Neural cell (in vitro differentiated cells): Measurements from ENCODE around the gene COL4A1. TPM values are rescaled to one million over a fixed set of nuclear protein-coding genes. Genes with fewer than 3 reads are reported as not detected.

Experiments used
- H2AFZ ChIP-seq: fragments of 200-600, 300-800 bp; sonication (generic), shearing (Covaris generic); 2 replicates; pipeline ENCODE4 v1.6.0; 2014; ENCODE audit warnings: low read depth, mild to moderate bottlenecking, antibody characterized with exemption, low read length, moderate library complexity
- H3F3A ChIP-seq: fragments of 200-600 bp; shearing (Covaris generic); 2 replicates; pipeline ENCODE4 v1.6.1; 2016; ENCODE audit warnings: mild to moderate bottlenecking, moderate library complexity, mixed read lengths, antibody characterized with exemption, low read length; ENCODE audit not compliant: insufficient read depth, poor library complexity, severe bottlenecking
- H3K27ac ChIP-seq: fragments of 200-600, 300-800 bp; sonication (generic), shearing (Covaris generic); 2 replicates; pipeline ENCODE4 v1.5.1; 2014; ENCODE audit warnings: mild to moderate bottlenecking, low read length, moderate library complexity
- H3K27me3 ChIP-seq: fragments of 300-800, 200-600 bp; sonication (generic), shearing (Covaris generic); 2 replicates; pipeline ENCODE4 v1.6.0; 2014; ENCODE audit warnings: mild to moderate bottlenecking, low read depth, low read length, moderate library complexity; ENCODE audit not compliant: insufficient read depth
- H3K36me3 ChIP-seq: fragments of 300-800, 200-600 bp; sonication (generic), shearing (Covaris generic); 2 replicates; pipeline ENCODE4 v1.5.1; 2014; ENCODE audit warnings: mild to moderate bottlenecking, antibody characterized with exemption, low read length, moderate library complexity; ENCODE audit not compliant: insufficient read depth
- H3K4me2 ChIP-seq: fragments of 300-800, 200-600 bp; sonication (generic), shearing (Covaris generic); 2 replicates; pipeline ENCODE4 v1.6.0; 2014; ENCODE audit warnings: mild to moderate bottlenecking, low read length
- H3K4me3 ChIP-seq: fragments of 300-800, 200-600 bp; sonication (generic), shearing (Covaris generic); 2 replicates; pipeline ENCODE4 v1.5.1; 2014; ENCODE audit warnings: mild to moderate bottlenecking, low read length, moderate library complexity
- H3K79me2 ChIP-seq: fragments of 200-600 bp; shearing (Covaris generic); replicated peaks from 2 replicates; pipeline ENCODE4 v1.6.0; 2014; ENCODE audit warnings: mild to moderate bottlenecking, low read length, moderate library complexity; ENCODE audit not compliant: insufficient read depth
- H3K9ac ChIP-seq: fragments of 300-800, 200-600 bp; sonication (generic), shearing (Covaris generic); 2 replicates; pipeline ENCODE4 v1.6.1; 2016; ENCODE audit warnings: mild to moderate bottlenecking, low read length, mixed read lengths
- H3K9me2 ChIP-seq: fragments of 200-600 bp; shearing (Covaris generic); 2 replicates; pipeline ENCODE4 v1.6.1; 2016; ENCODE audit warnings: mild to moderate bottlenecking, low read length, mixed read lengths; ENCODE audit not compliant: insufficient read depth
- H3K9me3 ChIP-seq: fragments of 200-600, 300-800 bp; sonication (generic), shearing (Covaris generic); 2 replicates; pipeline ENCODE4 v1.6.1; 2016; ENCODE audit warnings: mild to moderate bottlenecking, mixed run types, low read length, moderate library complexity, mixed read lengths
- H4K20me1 ChIP-seq: fragments of 200-600 bp; shearing (Covaris generic); 2 replicates; pipeline ENCODE4 v1.6.1; 2016; ENCODE audit warnings: mild to moderate bottlenecking, mixed run types; ENCODE audit not compliant: insufficient read depth
- CTCF ChIP-seq: fragments of 450-650 bp; IDR thresholded peaks from 2 replicates; pipeline ENCODE4 v1.5.1; 2014; ENCODE audit warnings: antibody characterized with exemption, mild to moderate bottlenecking, moderate library complexity; ENCODE audit not compliant: poor library complexity, severe bottlenecking
- EP300 ChIP-seq: fragments of 450-650 bp; conservative IDR thresholded peaks from 2 replicates; pipeline ENCODE4 v1.6.1; 2014; ENCODE audit warnings: antibody characterized with exemption, mild to moderate bottlenecking, moderate library complexity; ENCODE audit not compliant: poor library complexity, severe bottlenecking
- EZH2 ChIP-seq: fragments of 200-600, 300-800 bp; shearing (Covaris generic), sonication (generic); IDR thresholded peaks from 2 replicates; pipeline ENCODE4 v1.6.1; 2014; ENCODE audit warnings: antibody characterized with exemption, low read length, borderline replicate concordance, mild to moderate bottlenecking; ENCODE audit not compliant: insufficient read depth, poor library complexity, severe bottlenecking
- MXI1 ChIP-seq: fragments of 450-650 bp; conservative IDR thresholded peaks from 2 replicates; pipeline ENCODE4 v1.6.1; 2014; ENCODE audit warnings: antibody characterized with exemption, mild to moderate bottlenecking; ENCODE audit not compliant: poor library complexity, severe bottlenecking
- POLR2AphosphoS5 ChIP-seq: IDR thresholded peaks from 2 replicates; pipeline ENCODE4 v1.6.1; 2012
- RAD21 ChIP-seq: fragments of 450-650 bp; conservative IDR thresholded peaks from 2 replicates; pipeline ENCODE4 v1.6.1; 2014; ENCODE audit warnings: antibody characterized with exemption, mild to moderate bottlenecking, moderate library complexity
- REST ChIP-seq: IDR thresholded peaks from 2 replicates; pipeline ENCODE4 v1.6.1; 2012; ENCODE audit warnings: borderline replicate concordance
- SMC3 ChIP-seq: fragments of 450-650 bp; conservative IDR thresholded peaks from 2 replicates; pipeline ENCODE4 v1.6.1; 2014; ENCODE audit warnings: antibody characterized with exemption, mild to moderate bottlenecking, moderate library complexity; ENCODE audit not compliant: poor library complexity
- TAF1 ChIP-seq: IDR thresholded peaks from 2 replicates; pipeline ENCODE4 v1.6.1; 2012; ENCODE audit warnings: low read depth
- polyA plus RNA-seq: library from polyadenylated mRNA; depleted of rRNA; stranded (reverse); fragments of >200 nt; gene quantifications from 2 replicates; pipeline ENCODE4 v1.2.3, GENCODE V29; 2014

The COL4A1 gene
- polyA plus RNA-seq, 1 donor from 2014 or later: 13.1 TPM

GRCh38 chr13:110294146-110294545, 12.8 kb downstream of the COL4A1 start:
- no peaks in the 10 kb centered on the region for H4K20me1 ChIP-seq
- no peak overlapping the region for H3K27ac ChIP-seq
- no peaks in the 10 kb centered on the region for H3F3A ChIP-seq
- H3K9me3 ChIP-seq: no peaks in the 10 kb centered on the region
- no peaks in the 10 kb centered on the region for H3K36me3 ChIP-seq
- H3K4me2 ChIP-seq: no peak overlapping the region
- no peak overlapping the region for H3K9ac ChIP-seq
- no peaks in the 10 kb centered on the region for H3K9me2 ChIP-seq
- no peaks in the 10 kb centered on the region for H3K27me3 ChIP-seq
- TF ChIP-seq TAF1 (no peak), POLR2AphosphoS5 (no peak), MXI1 (no peak)
- H3K4me3 ChIP-seq: no peak overlapping the region
- no peaks in the 10 kb centered on the region for H3K79me2 ChIP-seq
- H2AFZ ChIP-seq: no peak overlapping the region

- Histone ChIP-seq H3K27me3 (no peaks in the 10 kb centered on the region), H3K9me3 (no peaks in the 10 kb centered on the region), H3K27ac (no peak overlapping the region), H3F3A (no peaks in the 10 kb centered on the region), H3K9ac (no peak overlapping the region), H4K20me1 (no peaks in the 10 kb centered on the region), H3K79me2 (no peaks in the 10 kb centered on the region), H3K4me2 (no peak overlapping the region), H2AFZ (no peak overlapping the region), H3K9me2 (no peaks in the 10 kb centered on the region), H3K4me3 (no peak overlapping the region), H3K36me3 (no peaks in the 10 kb centered on the region)
- TF ChIP-seq EP300: no peak
- TF ChIP-seq SMC3: no peak
- TF ChIP-seq RAD21: no peak
- TF ChIP-seq TAF1: no peak
- TF ChIP-seq CTCF: no peak
- no peak for TF ChIP-seq EZH2
- TF ChIP-seq MXI1: no peak
- TF ChIP-seq POLR2AphosphoS5: no peak
- TF ChIP-seq REST: no peak
Measured at GRCh38 chr13:110293649-110294048, 13.3 kb downstream of the COL4A1 start.

DNA sequence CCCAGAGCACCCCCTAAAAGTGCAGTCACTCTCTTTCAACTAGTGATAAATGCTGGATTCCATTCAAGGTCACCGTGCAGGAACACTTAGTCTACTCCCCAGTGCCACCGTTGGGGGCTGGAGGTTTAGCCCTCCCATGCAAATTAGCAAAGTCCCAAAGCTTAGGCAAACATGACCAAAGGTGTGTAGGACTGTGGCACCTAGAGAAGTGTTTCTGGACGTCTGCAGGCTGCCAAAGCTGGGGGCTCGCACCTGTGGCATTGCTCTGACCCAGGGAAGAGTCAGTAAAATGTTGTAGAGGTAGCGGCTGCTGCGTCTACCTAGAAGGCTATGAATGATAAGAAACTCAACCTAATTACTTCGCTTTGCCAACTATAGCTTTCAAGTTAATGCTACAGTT, 13.9 kb downstream of the COL4A1 start:
- no peak overlapping the region for H3K4me3 ChIP-seq
- no peak overlapping the region for H3K27ac ChIP-seq
- H3K9me2 ChIP-seq: no peaks in the 10 kb centered on the region
- no peaks in the 10 kb centered on the region for H3K9me3 ChIP-seq
- H3F3A ChIP-seq: no peaks in the 10 kb centered on the region
- H4K20me1 ChIP-seq: no peaks in the 10 kb centered on the region
- H3K9ac ChIP-seq: no peak overlapping the region
- TF ChIP-seq CTCF: no peak
- no peak for TF ChIP-seq SMC3
- TF ChIP-seq EZH2: no peak
- no peak for TF ChIP-seq REST
- TF ChIP-seq MXI1: no peak
- TF ChIP-seq EP300: no peak
- TF ChIP-seq POLR2AphosphoS5: no peak
- TF ChIP-seq RAD21: no peak
- no peak for TF ChIP-seq TAF1
- no peaks in the 10 kb centered on the region for H3K36me3 ChIP-seq
- no peaks in the 10 kb centered on the region for H3K27me3 ChIP-seq
- no peaks in the 10 kb centered on the region for H3K79me2 ChIP-seq
- H2AFZ ChIP-seq: no peak overlapping the region
- no peak overlapping the region for H3K4me2 ChIP-seq
